Stimulated activated CD8-positive, alpha-beta memory T cell treated with anti-CD3 and anti-CD28 coated beads, Interleukin-4, amount 100 ng/mL, for 24 hours (primary cell): Measurements from ENCODE around the gene CCDC38.
A peak's percentile ranks its signal among the peaks of the same experiment; 100 is the strongest.

Experiments used
- DNase-seq: peaks from one replicate; pipeline ENCODE4 v3.0.0-alpha.2; 2020; ENCODE audit warnings: low read depth

CCDC38 gene

DNA sequence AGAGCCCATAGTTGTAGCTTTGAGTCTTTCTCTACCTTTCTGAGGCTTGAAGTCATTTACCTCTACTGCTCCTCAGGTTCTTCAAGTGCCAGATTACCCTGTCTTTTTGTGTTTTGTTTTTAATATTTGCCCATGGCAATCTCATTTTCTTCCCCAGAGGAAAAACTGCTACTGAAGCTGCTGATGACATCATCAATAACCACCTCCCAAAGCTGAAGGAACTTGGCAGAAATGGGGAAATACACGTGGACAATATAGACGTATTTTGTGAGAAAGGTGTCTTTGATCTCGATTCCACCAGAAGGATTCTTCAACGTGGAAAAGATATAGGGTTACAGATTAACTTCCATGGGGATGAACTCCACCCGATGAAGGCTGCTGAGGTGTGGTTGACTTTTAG is 17.8 kb upstream of the CCDC38 start:
- DNase-seq = no peak

GRCh38 chr12:95959107-95959506 is 16.7 kb upstream of the CCDC38 start:
- no peak for DNase-seq

DNA sequence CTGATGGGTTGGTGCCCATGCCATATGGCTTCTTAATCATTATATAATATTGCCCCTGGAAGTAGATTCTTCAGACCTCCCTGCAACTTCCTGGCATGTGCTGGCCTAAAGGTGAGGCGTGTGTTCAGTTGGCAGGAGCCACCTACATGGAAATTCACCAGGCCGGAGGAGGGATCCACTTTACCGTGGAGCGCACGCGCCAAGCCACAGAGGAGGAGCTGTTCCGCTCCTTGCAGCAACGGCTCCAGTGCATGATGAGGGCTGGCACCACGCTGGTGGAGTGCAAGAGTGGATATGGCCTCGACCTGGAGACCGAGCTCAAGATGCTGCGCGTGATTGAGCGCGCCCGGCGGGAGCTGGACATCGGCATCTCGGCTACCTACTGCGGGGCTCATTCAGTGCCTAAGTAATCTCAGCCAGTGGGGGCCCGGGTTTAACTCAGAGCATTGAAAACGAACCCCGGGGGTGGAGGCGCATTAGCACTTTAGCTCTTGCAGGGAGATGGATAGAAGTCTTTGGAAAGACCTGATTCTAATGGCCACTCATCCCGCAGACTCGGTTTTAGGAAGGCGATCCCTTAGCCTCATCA is 14.2 kb upstream of the CCDC38 start:
- DNase-seq = no peak

GRCh38 chr12:95955549-95956159 is 13.2 kb upstream of the CCDC38 start:
- DNase-seq = no peak

DNA sequence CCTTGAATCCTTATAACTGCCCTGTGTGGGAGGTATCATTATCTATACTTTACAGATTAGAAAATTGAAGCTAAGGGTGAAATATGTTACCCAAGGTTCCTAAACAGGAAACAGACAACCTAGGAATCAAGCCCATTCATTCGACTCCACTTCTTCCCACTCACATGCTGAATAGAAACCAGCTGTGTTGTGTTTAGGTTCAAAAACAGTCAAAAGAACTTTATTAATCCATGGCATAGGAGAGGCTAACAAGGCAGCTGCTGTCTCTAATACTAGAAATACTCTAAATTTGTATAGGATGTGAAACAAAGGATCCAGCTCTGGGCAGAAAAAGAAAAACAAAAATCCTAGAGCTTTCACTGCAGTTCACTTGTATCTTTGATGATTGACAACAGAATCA is 10.6 kb upstream of the CCDC38 start:
- DNase-seq = no peak

- no peak for DNase-seq
Observed at GRCh38 chr12:95951515-95951914, 9.1 kb upstream of the CCDC38 start.

- no peak for DNase-seq
Observed at GRCh38 chr12:95949477-95950206, 7.2 kb upstream of the CCDC38 start.

DNA sequence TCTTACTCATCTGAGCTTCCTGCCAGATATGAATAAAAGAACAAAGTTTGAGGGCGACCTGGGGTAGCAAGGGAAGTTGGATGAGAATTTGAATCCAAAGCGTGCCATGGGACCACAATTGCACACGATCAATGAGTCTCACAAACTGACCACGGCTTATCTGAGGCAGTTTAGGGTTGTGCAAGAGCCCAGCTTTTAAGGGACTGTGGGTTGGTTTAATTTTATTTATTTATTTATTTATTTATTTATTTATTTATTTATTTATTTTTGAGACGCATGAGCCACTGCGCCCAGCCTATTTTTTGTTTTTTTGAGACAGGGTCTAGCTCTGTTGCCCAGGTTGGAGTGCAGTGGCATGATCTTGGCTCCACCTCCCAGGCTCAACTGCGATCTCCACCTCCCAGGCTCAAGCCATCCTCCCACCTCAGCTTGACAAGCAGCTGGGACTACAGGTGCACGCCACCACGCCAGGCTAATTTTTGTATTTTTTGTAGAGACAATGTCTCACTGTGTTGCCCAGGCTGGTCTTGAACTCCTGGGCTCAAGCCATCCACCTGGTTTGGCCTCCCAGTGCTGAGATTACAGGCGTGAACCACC is 1.8 kb upstream of the CCDC38 start:
- DNase-seq = no peak

- peak; percentile 29 for DNase-seq
Observed at GRCh38 chr12:95943330-95943842, 972 bp upstream of the CCDC38 start, which contains the start of gene AMDHD1. Gene AMDHD1, plus strand, starts transcription at chr12:95943331. Its CDS starts 68 bp downstream, at chr12:95943399.

DNA sequence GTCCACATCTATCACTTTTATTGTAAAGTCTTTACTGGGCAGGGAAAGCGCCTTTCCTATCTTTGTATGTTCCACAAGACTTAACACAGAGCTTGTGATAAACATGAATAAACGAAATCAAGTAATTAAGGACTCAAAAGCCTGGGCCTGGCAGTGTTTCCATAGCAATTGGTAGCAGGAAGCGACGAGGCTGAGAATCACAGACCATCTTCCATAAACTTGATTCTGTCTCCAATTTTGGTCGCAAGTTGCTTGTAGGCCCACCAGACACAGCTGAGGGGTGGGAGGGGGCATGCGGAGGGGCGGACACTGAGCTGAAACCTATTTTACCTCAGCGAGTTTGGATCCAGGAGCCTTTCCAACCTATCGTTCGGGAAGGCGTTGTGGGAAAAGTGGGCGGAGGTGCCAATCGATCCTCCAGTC is 302 bp downstream of the CCDC38 start:
- no peak for DNase-seq

DNA sequence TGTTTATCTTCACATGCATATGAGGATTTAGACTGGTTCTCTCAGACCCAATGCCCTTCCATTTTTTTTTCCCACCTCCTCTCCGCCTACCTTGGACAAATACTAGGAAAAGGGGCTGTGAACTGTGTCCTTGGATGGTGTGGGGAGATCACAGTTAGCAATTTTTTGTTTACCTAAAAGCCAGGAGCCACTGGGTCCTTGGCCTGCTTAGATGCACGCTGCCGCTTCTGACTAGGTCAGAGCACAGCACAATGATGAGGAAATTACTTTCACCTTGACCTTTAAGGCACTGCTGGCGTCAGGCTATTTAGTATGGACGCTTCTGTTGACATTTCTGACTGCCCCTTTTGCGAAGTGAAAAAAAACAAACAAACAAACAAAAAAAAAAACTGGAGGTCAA is 1.9 kb downstream of the CCDC38 start:
- DNase-seq = no peak

DNA sequence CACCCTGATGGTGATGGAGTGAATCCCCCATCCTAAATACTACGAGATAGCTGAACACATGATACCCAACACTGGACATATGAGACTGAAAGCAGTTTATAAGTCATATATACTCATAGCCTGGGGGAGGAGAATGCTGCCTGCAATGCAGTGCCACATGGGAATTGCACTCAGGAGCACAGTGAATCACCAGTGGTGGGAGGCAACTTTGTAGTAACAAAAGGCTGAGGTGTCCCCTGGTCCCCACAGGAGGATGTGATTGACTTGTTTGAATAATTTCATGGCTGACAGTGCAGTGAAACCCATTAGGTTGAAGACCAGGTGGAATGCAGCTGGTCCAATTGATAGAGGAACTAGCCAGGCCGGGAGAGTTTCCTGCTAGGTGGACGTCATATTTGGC is 20.2 kb downstream of the CCDC38 start:
- no peak for DNase-seq

DNA sequence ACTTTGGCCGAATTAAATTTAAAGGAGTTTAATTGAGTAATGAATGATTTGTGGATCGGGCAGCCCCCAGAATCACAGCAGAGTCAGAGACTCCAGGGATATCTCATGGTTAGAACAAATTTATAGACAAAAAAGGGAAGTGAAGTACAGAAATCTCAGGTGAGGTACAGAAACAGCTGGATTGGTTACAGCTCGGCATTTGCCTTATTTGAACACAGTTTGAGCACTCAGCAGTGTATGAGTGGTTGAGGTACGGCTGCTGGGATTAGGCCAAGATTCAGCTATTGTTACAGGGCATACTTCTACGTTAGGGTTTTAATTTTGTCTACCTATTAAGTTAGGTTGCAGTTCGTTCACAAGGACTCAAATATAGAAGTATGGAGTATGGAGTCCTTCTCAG is 23.3 kb downstream of the CCDC38 start:
- DNase-seq = no peak

GRCh38 chr12:95918194-95918993 is 24.0 kb downstream of the CCDC38 start:
- peak; percentile 11 for DNase-seq

DNA sequence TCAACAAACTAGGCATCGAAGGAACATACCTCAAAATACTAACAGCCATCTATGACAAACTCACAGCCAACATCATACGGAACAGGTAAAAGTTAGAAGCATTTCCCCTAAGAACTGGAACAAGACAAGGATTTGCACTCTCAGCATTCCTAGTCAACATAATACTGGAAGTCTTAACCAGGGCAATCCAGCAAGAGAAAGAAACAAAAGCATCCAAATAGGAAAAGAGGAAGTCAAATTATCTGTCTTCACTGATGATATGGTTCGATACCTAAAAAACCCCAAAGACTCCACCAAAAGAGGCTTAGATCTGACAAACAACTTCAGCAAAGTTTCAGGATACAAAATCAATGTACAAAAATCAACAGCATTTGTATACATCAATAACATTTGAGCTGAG is 32.5 kb downstream of the CCDC38 start:
- no peak for DNase-seq

- no peak for DNase-seq
Observed at GRCh38 chr12:95908573-95908972, 33.8 kb downstream of the CCDC38 start.

DNA sequence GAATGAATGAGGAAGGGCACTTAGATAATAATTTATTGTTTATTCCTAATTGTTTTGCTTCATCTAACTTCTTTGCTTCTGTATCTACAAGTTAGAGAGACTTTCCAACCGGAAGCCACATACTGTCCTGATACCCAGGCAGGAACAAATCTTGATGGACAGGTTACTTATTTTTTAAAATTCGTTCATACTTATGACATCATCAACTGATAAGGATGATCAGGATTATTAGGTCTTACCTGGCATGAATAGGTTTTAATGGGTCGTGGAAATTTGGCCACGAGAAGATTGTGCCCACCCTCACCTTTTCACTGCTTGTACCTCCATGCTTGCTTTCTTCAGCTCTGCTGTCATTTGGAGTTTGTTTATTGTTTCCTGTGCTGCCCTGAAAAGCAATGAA is 44.3 kb downstream of the CCDC38 start:
- no peak for DNase-seq

DNA sequence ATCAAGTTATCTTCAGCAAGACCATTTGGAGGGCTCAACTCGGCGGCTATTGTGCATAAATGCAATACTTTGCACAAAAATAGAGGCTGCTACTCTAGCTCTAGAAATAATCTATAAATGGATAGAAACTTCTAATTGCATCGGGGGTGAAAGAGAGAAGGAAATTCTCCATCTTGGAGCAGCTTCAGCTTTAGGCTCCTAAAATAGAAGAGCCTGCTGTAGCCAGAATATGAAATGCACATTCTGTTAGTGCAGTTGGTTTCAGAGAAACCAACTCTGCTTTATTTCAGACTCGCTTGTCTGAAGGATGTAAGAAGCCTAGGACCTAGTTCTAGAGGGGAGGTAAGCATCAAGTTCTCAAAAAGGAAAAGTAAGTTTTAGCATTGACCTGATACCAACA is 45.6 kb downstream of the CCDC38 start:
- no peak for DNase-seq

- no peak for DNase-seq
Observed at GRCh38 chr12:95890958-95891357, 51.5 kb downstream of the CCDC38 start.

DNA sequence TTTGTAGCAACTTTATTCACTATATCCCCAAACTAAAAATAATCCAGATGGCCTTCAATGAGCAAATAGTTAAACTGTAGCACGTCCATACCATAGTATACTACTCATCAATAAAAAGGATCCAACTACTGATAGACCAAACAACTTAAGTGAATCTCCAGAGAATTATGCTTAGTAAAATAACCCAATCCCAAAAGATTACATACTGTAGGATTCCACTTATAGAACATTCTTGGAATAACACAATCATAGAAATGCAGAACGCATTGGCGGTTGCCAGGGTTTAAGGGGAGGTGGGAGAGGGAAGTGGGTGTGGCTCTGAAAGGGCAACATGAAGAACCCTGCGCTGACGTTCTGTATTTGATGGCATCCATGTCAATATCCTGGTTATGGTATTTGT is 55.1 kb downstream of the CCDC38 start:
- DNase-seq = no peak

DNA sequence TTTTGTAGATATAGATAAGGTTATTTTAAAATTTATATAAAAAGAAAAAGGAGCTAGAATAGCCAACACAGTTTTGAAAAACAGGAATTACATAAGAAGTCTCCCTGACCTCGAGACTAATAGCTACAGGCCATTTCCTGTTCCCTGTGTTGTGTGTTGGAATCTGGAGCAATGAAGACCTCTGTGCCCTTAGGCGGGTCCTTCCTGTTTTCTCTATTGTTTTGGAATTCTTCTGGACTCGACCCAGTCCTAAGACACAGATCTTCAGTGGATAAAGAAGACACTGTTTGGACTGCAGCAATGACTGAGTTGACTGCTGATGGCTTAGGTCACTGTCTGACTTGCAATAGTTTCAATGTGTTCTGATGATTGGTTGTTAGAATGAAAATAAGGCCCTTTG is 57.4 kb downstream of the CCDC38 start:
- no peak for DNase-seq

DNA sequence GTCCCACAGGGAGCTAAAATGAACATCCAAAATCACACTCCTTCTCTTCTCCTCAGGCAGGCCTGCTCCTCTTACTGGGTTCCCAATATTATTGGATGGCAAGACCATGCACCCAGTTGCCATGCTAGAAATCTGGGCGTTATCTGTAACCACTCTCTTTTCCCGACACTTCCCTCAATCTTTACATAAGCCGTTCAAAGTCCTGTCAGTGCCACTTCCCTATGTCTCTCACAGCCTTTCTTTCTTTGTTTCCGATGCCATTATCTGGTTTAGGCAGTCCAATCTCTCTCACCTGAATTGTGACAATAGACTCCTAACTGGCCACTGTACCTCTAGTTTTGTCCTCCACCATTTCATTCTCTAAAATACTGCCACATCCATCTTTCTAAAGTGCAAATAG is 59.5 kb downstream of the CCDC38 start:
- no peak for DNase-seq
